ENCODE results near the gene SPDL1. TPM values are rescaled to one million over a fixed set of nuclear protein-coding genes. Genes with fewer than 3 reads are reported as not detected.

The SPDL1 gene
- total RNA-seq, 1 experiment from 2014 or later = 51.3 TPM

- ChIA-PET POLR2A (no interaction called here), CTCF (no interaction called here)
- H3K4me3 Mint-ChIP-seq (ENCODE audit: unreplicated experiment) = no peak overlapping the region
- no TSS peak for BruUV-seq (replicated peaks)
- no peaks in the 10 kb centered on the region for H3K36me3 Mint-ChIP-seq (ENCODE audit: insufficient read depth, unreplicated experiment)
- no peak overlapping the region for H3K27ac Mint-ChIP-seq (ENCODE audit: low read depth, unreplicated experiment)
- no peak for TF ChIP-seq CTCF (IDR thresholded peaks at IDR 0.05; ENCODE audit: unreplicated experiment)
- intact Hi-C loops (cut with micrococcal nuclease) = no loop called here
- DNase-seq (ENCODE audit: unreplicated experiment) = no peak
- peaks cover 54% of the 10 kb centered on the region for H3K4me1 Mint-ChIP-seq (ENCODE audit: insufficient read depth, unreplicated experiment)
- H3K9me3 Mint-ChIP-seq (ENCODE audit: unreplicated experiment) = peaks cover 7% of the 10 kb centered on the region
- H3K27me3 Mint-ChIP-seq (ENCODE audit: insufficient read depth, unreplicated experiment) = no peaks in the 10 kb centered on the region
Observed at GRCh38 chr5:169628892-169629291, 45.3 kb downstream of the SPDL1 start.

DNA sequence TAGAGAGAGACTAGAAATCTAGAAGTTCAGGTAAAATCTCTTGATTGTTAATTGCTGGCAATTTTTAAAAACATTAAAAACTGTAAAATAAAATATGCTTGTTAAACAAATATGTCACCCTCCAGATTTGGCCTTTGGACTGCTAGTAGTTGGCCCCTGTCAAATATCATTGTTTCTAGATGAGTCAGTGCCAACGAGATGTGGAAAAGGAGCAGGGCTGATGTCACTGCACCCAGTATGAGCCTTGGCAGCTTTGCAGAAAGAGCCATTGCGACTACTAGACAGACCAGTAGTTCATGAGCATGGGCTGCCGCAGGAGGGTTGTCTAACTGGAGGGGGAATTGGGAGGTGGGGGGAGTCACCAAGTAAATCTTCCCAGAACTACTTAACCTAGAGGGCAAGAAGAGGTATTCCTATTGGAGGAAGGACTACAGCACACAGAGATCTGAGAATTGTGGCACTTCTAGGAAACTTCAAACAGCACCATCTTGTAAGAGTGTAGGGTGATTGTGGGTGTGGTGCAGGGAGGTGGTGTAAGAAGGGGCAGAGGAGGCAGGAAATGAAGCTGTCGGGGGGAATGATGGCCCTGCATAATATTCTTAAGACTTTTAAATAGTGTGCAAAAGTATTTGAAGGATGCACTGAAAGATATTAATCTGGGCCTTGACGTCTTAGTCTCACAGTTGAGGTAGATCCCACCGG is 46.4 kb downstream of the SPDL1 start:
- Mint-ChIP-seq H3K36me3 (ENCODE audit: insufficient read depth, unreplicated experiment) (no peaks in the 10 kb centered on the region), H3K4me1 (ENCODE audit: insufficient read depth, unreplicated experiment) (peaks cover 54% of the 10 kb centered on the region), H3K27me3 (ENCODE audit: insufficient read depth, unreplicated experiment) (no peaks in the 10 kb centered on the region), H3K27ac (ENCODE audit: low read depth, unreplicated experiment) (peak overlapping the region; percentile 29), H3K9me3 (ENCODE audit: unreplicated experiment) (peaks cover 15% of the 10 kb centered on the region), H3K4me3 (ENCODE audit: unreplicated experiment) (peak overlapping the region; percentile 10)
- BruUV-seq (replicated peaks) = no TSS peak
- ChIA-PET POLR2A (no interaction called here), CTCF (interaction anchor here (0.6 kb wide), 1 partner anchor 12 kb away, joined by 4 read pairs; no protein-coding TSS in a partner anchor)
- DNase-seq (ENCODE audit: unreplicated experiment) = peak; percentile 90
- intact Hi-C loops (cut with micrococcal nuclease) = no loop called here
- TF ChIP-seq CTCF (IDR thresholded peaks at IDR 0.05; ENCODE audit: unreplicated experiment) = no peak

DNA sequence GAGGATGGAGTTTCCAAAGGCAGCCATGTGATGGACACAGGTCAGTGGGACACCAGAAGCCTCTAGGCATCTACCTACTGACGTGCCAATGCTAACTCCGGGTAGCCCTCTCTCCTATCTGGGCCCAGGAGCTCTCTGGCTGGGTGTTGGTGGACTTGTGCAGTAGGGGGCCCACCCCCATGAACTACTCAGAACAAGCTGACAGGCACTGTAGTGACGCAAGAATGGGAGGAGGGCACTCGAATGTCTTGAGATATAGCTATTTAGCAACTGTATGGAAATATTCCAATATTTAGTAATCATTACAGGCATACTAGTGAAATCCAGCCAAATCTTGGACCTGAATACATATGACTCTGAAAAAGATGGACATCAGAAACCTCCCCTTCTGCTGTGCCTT is 47.8 kb downstream of the SPDL1 start:
- intact Hi-C loops (cut with micrococcal nuclease) = no loop called here
- no peak for TF ChIP-seq CTCF (IDR thresholded peaks at IDR 0.05; ENCODE audit: unreplicated experiment)
- Mint-ChIP-seq H3K9me3 (ENCODE audit: unreplicated experiment) (peaks cover 11% of the 10 kb centered on the region), H3K27me3 (ENCODE audit: insufficient read depth, unreplicated experiment) (no peaks in the 10 kb centered on the region), H3K27ac (ENCODE audit: low read depth, unreplicated experiment) (peak overlapping the region; percentile 23), H3K4me3 (ENCODE audit: unreplicated experiment) (no peak overlapping the region), H3K4me1 (ENCODE audit: insufficient read depth, unreplicated experiment) (peaks cover 50% of the 10 kb centered on the region), H3K36me3 (ENCODE audit: insufficient read depth, unreplicated experiment) (no peaks in the 10 kb centered on the region)
- no TSS peak for BruUV-seq (replicated peaks)
- ChIA-PET CTCF (interaction anchor here (0.6 to 0.9 kb wide), 4 partner anchors 50 to 1319 kb away, joined by 3 read pairs; no protein-coding TSS in a partner anchor), POLR2A (interaction anchor here (1.4 kb wide), 1 partner anchor 9 kb away, joined by 7 read pairs; no protein-coding TSS in a partner anchor)
- DNase-seq (ENCODE audit: unreplicated experiment) = peak; percentile 87

DNA sequence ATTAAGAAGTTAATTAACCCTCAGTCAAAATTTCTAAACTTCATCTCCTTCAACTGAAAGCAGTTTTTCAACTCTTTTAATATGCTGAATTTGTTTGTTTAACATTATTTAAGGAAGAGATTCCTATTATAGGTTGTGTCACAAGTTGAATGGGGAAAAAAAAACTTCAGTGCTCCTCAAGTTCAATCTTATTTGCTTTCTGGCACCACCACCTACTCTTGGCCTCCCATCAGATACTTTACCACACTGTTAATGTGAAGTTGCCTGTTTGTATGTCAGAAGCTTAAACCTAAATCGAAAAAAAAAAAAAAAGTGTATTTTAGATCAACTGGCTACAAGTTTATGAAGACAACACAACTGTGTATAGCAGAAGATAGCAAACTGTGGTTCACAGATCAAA is 49.4 kb downstream of the SPDL1 start:
- POLR2A ChIA-PET = no interaction called here
- TF ChIP-seq CTCF (IDR thresholded peaks at IDR 0.05; ENCODE audit: unreplicated experiment) = no peak
- CTCF ChIA-PET = interaction anchor here (0.7 kb wide), 1 partner anchor 792 kb away, joined by 4 read pairs; no protein-coding TSS in a partner anchor
- DNase-seq (ENCODE audit: unreplicated experiment) = no peak
- Mint-ChIP-seq H3K36me3 (ENCODE audit: insufficient read depth, unreplicated experiment) (no peaks in the 10 kb centered on the region), H3K4me3 (ENCODE audit: unreplicated experiment) (no peak overlapping the region), H3K27me3 (ENCODE audit: insufficient read depth, unreplicated experiment) (no peaks in the 10 kb centered on the region), H3K27ac (ENCODE audit: low read depth, unreplicated experiment) (no peak overlapping the region), H3K9me3 (ENCODE audit: unreplicated experiment) (peaks cover 11% of the 10 kb centered on the region), H3K4me1 (ENCODE audit: insufficient read depth, unreplicated experiment) (peaks cover 37% of the 10 kb centered on the region)
- intact Hi-C loops (cut with micrococcal nuclease) = no loop called here
- no TSS peak for BruUV-seq (replicated peaks)
